Thymus (tissue), 11 donors: ENCODE results near the gene SCRT2. TPM values are rescaled to one million over a fixed set of nuclear protein-coding genes. Genes with fewer than 3 reads are reported as not detected.

Source experiments
- DNase-seq, 9 donors: peaks; one replicate each; pipeline ENCODE4 v3.0.0-alpha.2; 2013; ENCODE audit warnings: low spot score in 9 of 9, low read depth in 6 of 9, missing footprints in 1 of 9
- H3K27ac ChIP-seq, 2 donors: one replicate each; pipeline ENCODE4 v1.5.1; 2013; ENCODE audit warnings: control low read depth in 1 of 2, low read depth in 1 of 2, low read length in 1 of 2, mild to moderate bottlenecking in 1 of 2, moderate library complexity in 1 of 2
- H3K27me3 ChIP-seq, 2 donors: one replicate each; pipeline ENCODE4 v1.5.1; 2013; ENCODE audit warnings: low read length in 1 of 2; ENCODE audit not compliant: control insufficient read depth in 2 of 2, insufficient read depth in 1 of 2
- H3K36me3 ChIP-seq, 2 donors: one replicate each; pipeline ENCODE4 v1.5.1; 2013; ENCODE audit warnings: low read length in 1 of 2, mild to moderate bottlenecking in 1 of 2, moderate library complexity in 1 of 2; ENCODE audit not compliant: control insufficient read depth in 2 of 2, insufficient read depth in 2 of 2
- H3K4me1 ChIP-seq, 2 donors: one replicate each; pipeline ENCODE4 v1.5.1; 2013; ENCODE audit warnings: low read length in 2 of 2; ENCODE audit not compliant: control insufficient read depth in 2 of 2, insufficient read depth in 2 of 2
- H3K4me3 ChIP-seq, 2 donors: one replicate each; pipeline ENCODE4 v1.5.1; 2013; ENCODE audit warnings: low read length in 2 of 2, control low read depth in 1 of 2, mild to moderate bottlenecking in 1 of 2
- H3K9me3 ChIP-seq, 2 donors: one replicate each; pipeline ENCODE4 v1.5.1; 2013; ENCODE audit warnings: low read length in 1 of 2, mild to moderate bottlenecking in 1 of 2; ENCODE audit not compliant: control insufficient read depth in 2 of 2, insufficient read depth in 1 of 2
- WGBS: extraction: QIAGEN DNeasy Blood & Tissue Kit; methylation state at CpG from one replicate; pipeline ENCODE4 v1.1.7; 2013; 5-methylcytosine and 5-hydroxymethylcytosine counted together
- polyA plus RNA-seq: library from polyadenylated mRNA; stranded (reverse); fragments of 200-250 nt; gene quantifications from one replicate; pipeline ENCODE4 v1.2.3, GENCODE V29; 2013
- total RNA-seq: library from RNA; stranded (reverse); fragments of 120-200 nt; gene quantifications from one replicate; pipeline ENCODE4 v1.2.4, GENCODE V29; 2013
- donor health status: healthy.

Gene SCRT2
- total and polyA plus RNA-seq, 2 donors: under 0.01 TPM; not detected in 1

- peak in 4 of 9 donors; percentile 15 to 55 (median 30) for DNase-seq
- H3K27ac ChIP-seq: peak within 1 kb of the TSS in 1 of 2 donors; percentile 68
- H3K9me3 ChIP-seq: no peaks in the 10 kb centered on the region
- peak within 1 kb of the TSS; percentile 22 to 46 for H3K4me3 ChIP-seq
- H3K36me3 ChIP-seq: no peaks in the 10 kb centered on the region
- 1% methylated on average over 74 of the region's 74 CpGs for WGBS
- peaks cover 0 to 4% of the 10 kb centered on the region in 2 donors for H3K4me1 ChIP-seq
- H3K27me3 ChIP-seq: peaks cover 29 to 48% of the 10 kb centered on the region in 2 donors
These were observed 22.5 kb downstream of the SCRT2 start, which contains the start of gene SRXN1 for GRCh38 chr20:653110-653589. TSS of gene SRXN1 (minus strand) at chr20:653200. CDS start at chr20:653185, 15 bp downstream.

DNA sequence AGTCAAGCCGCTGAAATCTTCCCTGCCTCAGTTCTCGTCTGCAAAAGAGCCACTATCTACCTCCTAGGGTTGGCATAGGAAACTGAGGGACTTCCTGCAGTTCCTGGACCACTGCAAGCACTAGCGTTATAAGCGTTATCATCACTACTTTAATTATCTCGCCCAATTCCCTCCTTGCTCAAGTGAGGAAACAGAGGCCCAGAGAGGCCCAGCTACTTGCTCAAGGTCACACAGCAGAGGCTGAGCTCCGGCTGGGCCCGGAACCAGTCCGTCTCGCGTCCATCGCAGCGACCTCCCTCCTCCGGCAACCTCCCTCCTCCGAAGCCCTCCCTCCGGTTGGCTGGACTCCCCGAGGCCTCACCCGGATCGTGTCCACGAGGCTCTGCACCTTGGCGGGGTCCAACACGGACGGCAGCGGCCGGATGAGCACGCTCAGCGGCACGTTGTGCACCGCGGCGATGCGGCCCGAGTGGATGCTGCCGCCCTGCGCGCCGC, 22.9 kb downstream of the SCRT2 start:
- no peak for DNase-seq
- Histone ChIP-seq H3K9me3 (no peaks in the 10 kb centered on the region), H3K27ac (no peak overlapping the region), H3K36me3 (no peaks in the 10 kb centered on the region), H3K27me3 (peaks cover 29 to 47% of the 10 kb centered on the region in 2 donors), H3K4me1 (peaks cover 0 to 4% of the 10 kb centered on the region in 2 donors), H3K4me3 (peak overlapping the region in 1 of 2 donors; percentile 46)
- 20% methylated on average over 36 of the region's 36 CpGs for WGBS

DNA sequence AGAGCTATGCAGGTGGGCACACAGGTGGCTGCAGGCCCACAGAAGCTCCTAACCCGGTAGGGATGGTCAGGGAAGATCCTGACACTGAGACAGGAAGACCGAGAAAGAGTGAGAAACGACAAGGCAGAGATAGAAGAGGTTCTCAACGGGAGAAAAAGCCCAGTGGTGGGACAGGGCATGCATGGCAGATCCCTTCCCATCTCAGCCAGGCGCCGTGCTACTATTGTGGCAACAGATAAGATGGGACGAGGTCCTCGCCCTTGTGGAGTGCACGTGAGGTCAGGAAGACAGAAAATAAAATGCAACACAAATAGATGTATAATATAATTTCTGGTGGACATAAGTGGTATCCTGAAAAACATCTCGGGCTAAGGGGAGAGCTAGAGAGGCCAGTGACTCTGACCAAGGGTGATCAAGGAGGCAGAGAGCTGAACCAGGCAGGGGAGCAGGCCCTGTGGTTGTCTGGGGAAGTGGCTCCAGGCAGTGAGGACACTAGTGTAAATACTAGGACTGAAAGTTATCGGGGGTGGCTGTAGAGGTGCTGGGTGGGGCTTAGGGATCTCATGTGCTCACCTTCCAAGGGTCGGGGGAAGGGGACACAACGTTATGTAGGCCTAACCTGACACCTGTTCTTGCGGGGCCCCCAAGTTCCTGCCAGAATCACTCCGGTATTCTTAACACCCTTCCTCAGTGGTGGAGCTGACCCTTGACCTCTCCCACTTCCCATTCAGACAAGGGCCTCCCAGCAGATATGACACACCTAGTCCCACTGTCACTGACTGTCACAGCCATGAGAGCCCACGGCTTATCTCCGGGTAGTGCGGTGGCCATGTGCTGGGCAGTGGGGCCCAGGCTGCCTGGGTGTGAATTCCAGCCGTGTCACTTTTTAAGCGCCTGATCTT, 23.6 kb downstream of the SCRT2 start:
- Histone ChIP-seq H3K27me3 (peaks cover 29 to 47% of the 10 kb centered on the region in 2 donors), H3K4me1 (peaks cover 0 to 4% of the 10 kb centered on the region in 2 donors), H3K27ac (no peak overlapping the region), H3K36me3 (no peaks in the 10 kb centered on the region), H3K9me3 (no peaks in the 10 kb centered on the region), H3K4me3 (no peak overlapping the region)
- DNase-seq: no peak
- 84% methylated on average over 20 of the region's 20 CpGs for WGBS

DNA sequence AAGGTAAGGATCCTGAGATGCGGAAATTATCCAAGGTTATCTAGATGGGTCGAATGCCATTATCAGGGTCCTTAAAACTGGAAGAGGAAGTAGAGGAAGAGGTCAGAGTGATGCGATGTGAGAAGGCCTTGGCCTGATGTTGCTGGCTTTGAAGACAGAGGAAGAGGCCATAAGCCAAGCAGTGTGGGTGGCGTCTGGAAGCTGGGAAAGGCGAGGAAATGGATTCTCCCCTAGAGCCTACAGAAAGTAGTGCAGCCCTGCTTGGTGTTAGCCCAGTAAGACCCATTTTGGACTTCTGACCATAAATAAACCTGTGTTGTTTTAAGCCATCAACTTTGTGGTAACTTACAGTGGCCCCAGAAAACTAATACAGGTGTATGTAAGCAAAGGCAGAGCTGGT, 24.6 kb downstream of the SCRT2 start:
- Histone ChIP-seq H3K9me3 (no peaks in the 10 kb centered on the region), H3K36me3 (no peaks in the 10 kb centered on the region), H3K27me3 (peaks cover 29 to 47% of the 10 kb centered on the region in 2 donors), H3K27ac (no peak overlapping the region), H3K4me3 (no peak overlapping the region), H3K4me1 (peaks cover 0 to 4% of the 10 kb centered on the region in 2 donors)
- WGBS: 97% methylated on average over 5 of the region's 5 CpGs
- DNase-seq: no peak

GRCh38 chr20:650281-650680, 25.3 kb downstream of the SCRT2 start:
- WGBS: 97% methylated on average over 5 of the region's 5 CpGs
- DNase-seq: no peak
- Histone ChIP-seq H3K27me3 (peaks cover 28 to 44% of the 10 kb centered on the region in 2 donors), H3K27ac (no peak overlapping the region), H3K36me3 (no peaks in the 10 kb centered on the region), H3K4me3 (no peak overlapping the region), H3K9me3 (no peaks in the 10 kb centered on the region), H3K4me1 (peaks cover 4 to 5% of the 10 kb centered on the region in 2 donors)

DNA sequence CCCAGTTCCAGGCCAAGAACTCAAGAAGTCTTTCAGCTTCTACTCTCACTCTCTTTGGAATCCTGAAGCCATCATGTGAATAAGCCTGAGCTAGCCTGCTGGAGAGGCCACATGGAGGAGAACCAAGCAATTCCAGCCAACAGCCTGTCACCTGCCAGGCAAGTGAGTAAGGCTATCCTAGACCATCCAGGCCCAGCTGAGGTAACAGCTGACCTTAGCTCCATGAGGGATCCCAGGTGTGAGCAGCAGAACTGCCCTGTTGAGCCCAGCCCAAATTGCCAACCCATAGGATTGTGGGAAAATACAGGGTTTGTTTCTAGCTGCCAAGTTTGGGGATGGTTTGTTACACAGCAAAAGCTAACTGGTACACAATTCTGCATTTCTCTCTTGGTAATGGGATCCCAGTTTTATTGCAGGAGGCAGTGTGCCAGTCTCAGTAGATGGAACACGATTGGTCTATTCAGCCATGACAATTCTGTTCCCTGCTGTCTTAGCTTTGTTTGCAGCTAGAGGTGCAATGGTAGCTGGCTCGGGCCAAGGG, 28.1 kb downstream of the SCRT2 start:
- Histone ChIP-seq H3K4me3 (no peak overlapping the region), H3K27ac (no peak overlapping the region), H3K36me3 (no peaks in the 10 kb centered on the region), H3K9me3 (no peaks in the 10 kb centered on the region), H3K27me3 (peaks cover 14 to 40% of the 10 kb centered on the region in 2 donors), H3K4me1 (peaks cover 0 to 5% of the 10 kb centered on the region in 2 donors)
- WGBS: 96% methylated on average over 2 of the region's 2 CpGs
- DNase-seq: no peak

DNA sequence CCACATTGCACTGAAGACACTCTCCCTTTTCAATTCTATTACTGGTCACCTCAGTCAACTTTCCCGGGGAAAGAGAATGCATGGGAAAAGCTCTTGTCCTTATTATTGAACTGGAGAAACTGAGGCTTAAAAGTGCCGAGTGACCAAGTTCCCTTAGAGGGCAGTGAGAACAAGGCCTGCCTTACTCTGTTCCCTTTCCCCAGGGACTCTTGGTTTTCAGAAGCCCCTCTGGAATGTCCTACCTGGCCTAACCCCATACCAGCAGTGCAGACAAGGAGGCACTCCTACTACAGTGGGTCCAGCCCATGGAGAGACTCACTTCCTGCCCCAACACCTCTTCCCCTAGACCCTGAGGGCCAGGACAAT, 28.8 kb downstream of the SCRT2 start:
- WGBS: 95% methylated on average over 2 of the region's 2 CpGs
- no peaks in the 10 kb centered on the region for H3K9me3 ChIP-seq
- no peak for DNase-seq

DNA sequence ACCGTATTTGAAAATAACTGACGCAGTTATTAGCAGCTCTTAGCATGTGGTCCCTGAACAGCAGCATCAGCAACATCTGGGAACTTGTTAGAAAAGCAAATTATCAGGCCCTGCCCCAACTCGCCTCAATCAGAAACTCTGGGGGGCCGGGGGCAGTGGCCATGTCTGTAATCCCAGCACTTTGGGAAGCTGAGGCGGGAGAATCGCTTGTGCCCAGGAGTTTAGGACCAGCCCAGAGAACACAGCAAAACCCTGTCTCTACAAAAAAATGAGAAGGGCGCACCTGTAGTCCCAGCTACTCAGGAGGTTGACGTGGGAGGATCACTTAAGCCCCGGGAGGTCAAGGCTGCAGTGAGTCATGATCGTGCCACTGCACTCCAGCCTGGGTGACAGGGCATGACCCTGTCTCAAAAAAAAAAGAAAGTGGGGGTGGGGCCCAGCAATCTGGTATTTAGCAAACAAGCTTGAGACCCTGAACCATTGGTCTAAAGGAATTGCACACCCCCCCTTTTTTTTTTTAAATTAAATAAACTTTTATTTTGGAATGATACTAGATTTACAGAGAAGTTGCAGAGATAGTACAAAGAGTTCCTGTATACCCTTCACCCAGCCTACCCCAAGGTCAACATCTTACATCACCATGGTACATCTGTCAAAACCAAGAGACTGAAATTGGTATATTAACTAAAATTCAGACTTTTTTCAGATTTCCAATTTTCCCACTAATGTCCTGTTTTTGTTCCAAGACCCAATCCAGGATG, 29.3 kb downstream of the SCRT2 start:
- 97% methylated on average over 10 of the region's 10 CpGs for WGBS

More for the DNA sequence above, 28.8 kb downstream of the SCRT2 start:
- H3K4me3 ChIP-seq: no peak overlapping the region
- H3K36me3 ChIP-seq: no peaks in the 10 kb centered on the region
- peaks cover 11 to 36% of the 10 kb centered on the region in 2 donors for H3K27me3 ChIP-seq
- no peak overlapping the region for H3K27ac ChIP-seq
- H3K4me1 ChIP-seq: peaks cover 0 to 5% of the 10 kb centered on the region in 2 donors

More for the DNA sequence above, 29.3 kb downstream of the SCRT2 start:
- Histone ChIP-seq H3K4me3 (no peak overlapping the region), H3K36me3 (no peaks in the 10 kb centered on the region), H3K9me3 (no peaks in the 10 kb centered on the region), H3K27me3 (peaks cover 8 to 32% of the 10 kb centered on the region in 2 donors), H3K4me1 (peaks cover 0 to 5% of the 10 kb centered on the region in 2 donors), H3K27ac (no peak overlapping the region)
- no peak for DNase-seq
